COLO668 (cell line): ENCODE data around the gene HOPX.
"Not testable (repeated sequence)": the region's sequence is repeated elsewhere in the genome, so short reads cannot be mapped to it uniquely, and the experiment has no call there.

Experiments used
- DNase-seq: peaks from one replicate; lab custom pipeline; 2025; ENCODE audit not compliant: unreplicated experiment; lab: John Stamatoyannopoulos, UW

Gene HOPX

GRCh38 chr4:56689201-56689969 is 8.3 kb upstream of the HOPX start:
- DNase-seq: no peak

DNA sequence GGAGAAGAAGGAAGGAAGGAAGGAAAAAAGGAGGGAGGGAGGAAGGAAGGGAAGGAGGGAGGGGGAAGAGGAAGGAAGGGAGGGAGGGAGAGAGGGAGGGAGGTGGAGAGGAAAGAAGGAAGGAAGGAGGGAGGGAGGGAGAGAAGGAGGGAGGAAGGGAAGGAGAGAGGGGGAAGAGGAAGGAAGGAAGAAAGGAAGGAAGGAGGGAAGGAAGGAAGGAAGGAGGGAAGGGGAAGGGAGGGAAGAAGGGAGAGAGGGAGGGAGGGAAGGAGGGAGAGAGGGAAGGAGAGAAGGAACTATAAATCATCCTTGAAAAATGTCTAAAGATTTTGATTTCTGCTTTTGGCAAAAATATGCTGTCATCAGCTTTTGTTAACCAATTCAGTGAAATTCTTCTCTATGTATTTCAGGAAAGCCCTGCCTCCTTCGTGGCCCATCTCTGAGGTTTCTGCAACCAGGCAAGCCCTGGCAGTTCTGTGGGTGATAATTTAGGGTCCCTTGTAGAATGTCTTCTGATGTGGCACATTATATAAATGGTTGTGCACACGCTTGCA is 7.1 kb upstream of the HOPX start:
- DNase-seq: no peak

- no peak for DNase-seq
Observed at GRCh38 chr4:56686537-56687231, 5.6 kb upstream of the HOPX start.

GRCh38 chr4:56684320-56685050 is 3.4 kb upstream of the HOPX start:
- DNase-seq: no peak

DNA sequence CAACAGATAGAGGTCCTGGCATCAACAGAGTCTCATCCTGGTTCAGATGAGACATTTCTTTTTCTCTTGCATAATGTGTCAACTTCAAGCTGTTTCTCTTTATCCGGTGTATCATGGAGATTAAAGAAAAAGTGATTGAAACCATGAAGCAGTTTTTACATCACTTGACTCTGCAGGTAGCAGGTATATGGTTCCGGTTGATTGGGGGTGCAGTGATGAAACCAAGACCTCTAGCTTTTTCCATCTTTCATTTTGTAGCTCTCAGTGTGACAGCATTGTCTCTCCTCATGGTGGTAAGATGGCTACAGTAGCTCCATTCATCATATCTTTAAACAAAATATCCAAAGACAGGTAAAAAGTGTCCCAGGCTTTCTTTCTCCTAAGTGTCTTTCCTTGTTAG is 2.4 kb upstream of the HOPX start:
- no peak for DNase-seq

GRCh38 chr4:56681853-56682525 is 893 bp upstream of the HOPX start:
- DNase-seq: no peak

- no peak for DNase-seq
Observed at GRCh38 chr4:56680266-56680665, 830 bp downstream of the HOPX start.

- no peak for DNase-seq
Observed at GRCh38 chr4:56677711-56678110, 3.4 kb downstream of the HOPX start.

- DNase-seq: no peak
Observed at GRCh38 chr4:56674984-56675383, 6.1 kb downstream of the HOPX start.

DNA sequence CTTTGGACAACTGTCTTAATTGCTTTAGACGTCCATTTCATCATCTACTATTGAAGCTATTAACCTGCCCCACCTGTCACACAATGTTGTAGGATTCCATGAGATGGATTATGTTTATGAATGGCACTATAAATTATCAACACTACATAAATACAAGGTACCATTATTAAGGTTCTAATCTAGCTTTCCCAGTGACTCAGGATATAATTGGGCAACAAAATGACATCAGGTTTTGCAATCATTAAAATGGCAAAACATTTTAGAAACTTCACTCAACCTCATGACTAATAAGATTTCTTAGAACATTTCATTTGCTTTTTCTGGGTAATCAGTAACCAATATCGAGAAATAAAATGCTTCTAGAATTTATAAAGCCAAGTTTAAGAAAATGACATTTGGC is 9.2 kb downstream of the HOPX start:
- no peak for DNase-seq

DNA sequence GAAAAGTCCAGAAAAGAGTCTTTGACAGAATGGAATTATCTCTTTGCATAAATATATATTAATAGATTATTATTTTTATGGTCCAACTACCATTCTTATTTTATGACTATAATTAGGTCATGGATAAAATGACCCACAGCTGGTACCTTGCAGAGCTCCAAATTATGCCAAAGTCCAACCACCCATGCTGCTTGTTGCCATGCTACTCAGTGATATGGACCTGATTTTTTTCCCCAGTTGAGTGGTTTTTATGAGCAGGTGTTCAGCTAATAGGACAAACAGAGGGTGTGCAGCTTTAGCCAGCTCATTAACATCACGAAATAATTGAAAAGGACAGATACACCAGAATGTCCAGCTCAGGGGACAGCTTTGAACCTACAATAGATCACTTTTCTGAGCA is 9.7 kb downstream of the HOPX start:
- no peak for DNase-seq

GRCh38 chr4:56668267-56668666 is 12.8 kb downstream of the HOPX start:
- no peak for DNase-seq

- DNase-seq: not testable (repeated sequence)
Observed at GRCh38 chr4:56667396-56667795, 13.7 kb downstream of the HOPX start.

DNA sequence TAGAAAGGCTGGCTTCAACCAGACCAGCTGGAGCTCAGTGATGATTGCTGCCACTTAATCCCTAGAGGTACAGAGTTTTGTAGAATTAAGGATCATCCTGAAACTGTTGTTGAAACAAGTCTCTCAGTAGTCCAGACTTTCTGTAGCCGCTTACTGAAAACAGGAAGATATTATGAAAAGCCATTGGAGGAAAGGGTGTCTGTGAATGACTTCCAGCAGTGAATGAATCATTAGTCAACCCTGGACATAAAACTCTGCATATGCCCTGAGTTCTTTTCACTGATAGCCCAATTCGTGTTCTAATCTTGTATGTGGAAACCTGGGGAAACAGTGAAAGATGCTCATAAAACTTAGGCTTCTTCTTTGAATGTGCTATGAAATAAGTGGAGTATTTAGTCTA is 14.8 kb downstream of the HOPX start:
- DNase-seq: no peak

GRCh38 chr4:56665781-56666180 is 15.3 kb downstream of the HOPX start:
- DNase-seq: no peak

- no peak for DNase-seq
Observed at GRCh38 chr4:56662782-56663468, 18.2 kb downstream of the HOPX start.

- no peak for DNase-seq
Observed at GRCh38 chr4:56659946-56660345, 21.1 kb downstream of the HOPX start.

DNA sequence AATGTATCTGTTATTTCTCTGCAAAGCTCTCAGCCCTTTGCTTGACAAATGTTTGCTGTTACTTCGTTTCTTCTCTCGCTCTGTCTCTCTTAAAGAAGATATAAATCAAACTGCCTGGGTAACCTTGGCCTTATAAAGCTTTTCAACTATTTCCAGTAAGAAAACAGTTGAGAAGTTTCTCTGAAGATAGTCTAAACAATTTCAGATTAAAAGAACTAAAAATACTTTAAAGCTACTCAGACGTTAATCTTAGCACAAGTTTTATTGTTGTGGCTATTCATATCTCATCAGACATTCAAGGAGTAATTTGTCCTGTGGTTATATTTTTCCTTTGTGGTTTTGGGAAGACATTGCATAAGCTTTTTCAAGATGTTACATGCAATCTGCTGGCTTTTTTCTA is 22.6 kb downstream of the HOPX start:
- DNase-seq: no peak

- DNase-seq: no peak
Observed at GRCh38 chr4:56657818-56658217, 23.3 kb downstream of the HOPX start.

DNA sequence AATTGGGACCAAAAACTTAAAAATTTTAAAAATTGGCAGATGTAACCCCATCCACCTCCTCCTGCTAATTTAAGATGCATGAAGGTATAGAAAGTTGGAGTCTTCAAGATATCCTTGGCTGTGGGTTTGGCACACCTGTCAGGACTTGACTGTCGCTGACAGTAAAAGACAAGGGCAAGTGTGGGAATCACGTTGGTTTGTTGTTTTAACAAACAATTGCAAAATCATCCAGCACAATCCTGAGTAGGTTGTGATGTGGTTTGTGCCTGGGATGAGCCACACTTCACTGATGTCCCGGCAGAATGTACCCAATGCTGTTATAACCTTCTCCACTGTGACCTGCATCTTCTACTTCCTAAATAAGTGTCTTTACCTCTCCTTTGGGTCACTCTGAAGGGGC is 24.0 kb downstream of the HOPX start:
- no peak for DNase-seq

DNA sequence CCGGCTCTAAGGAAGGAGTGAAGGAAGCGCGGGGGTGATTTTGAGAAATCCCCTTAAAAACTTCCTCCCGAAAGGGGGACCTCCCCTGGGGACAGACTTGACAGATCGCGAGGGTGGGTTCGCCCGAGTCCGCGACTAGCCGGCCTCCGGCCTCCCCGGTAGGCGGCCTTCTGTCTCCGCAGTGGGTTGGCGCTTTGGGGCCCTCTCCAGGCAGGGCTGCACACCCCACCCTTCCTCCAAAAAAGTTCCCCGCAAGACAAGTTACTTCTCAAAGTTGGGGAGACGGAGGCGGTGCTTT is 24.8 kb downstream of the HOPX start:
- DNase-seq: no peak
